Tibial artery (tissue), 4 donors: ENCODE data around the gene PTPRN.

Experiments
- DNase-seq, 2 donors: peaks; one replicate each; pipeline ENCODE4 v3.0.0-alpha.2; 2019
- H3K27ac ChIP-seq, 2 donors: fragments of 200-600 bp; sonication (generic) in 1 of 2; 1 replicate in 1 of 2; 2 replicates in 1 of 2; pipeline ENCODE4 v1.5.1; 2018 to 2019; ENCODE audit warnings: mild to moderate bottlenecking in 1 of 2
- H3K27me3 ChIP-seq, 2 donors: fragments of 200-600 bp; sonication (generic) in 1 of 2; one replicate each; pipeline versions ENCODE4 v1.5.1 to v1.6.0; 2016 to 2019
- H3K36me3 ChIP-seq, 3 donors: fragments of 200-600 bp; sonication (generic) in 2 of 3; one replicate each; pipeline ENCODE4 v1.5.1; 2016 to 2019; ENCODE audit warnings: mild to moderate bottlenecking in 2 of 3
- H3K4me1 ChIP-seq, 4 donors: fragments of 200-600 bp; sonication (generic) in 2 of 4; 1 replicate in 3 of 4; 2 replicates in 1 of 4; pipeline ENCODE4 v1.5.1; 2016 to 2019
- H3K4me3 ChIP-seq, 2 donors: fragments of 200-600 bp; sonication (generic) in 1 of 2; 1 replicate in 1 of 2; 2 replicates in 1 of 2; pipeline ENCODE4 v1.5.1; 2018 to 2019; ENCODE audit warnings: mild to moderate bottlenecking in 2 of 2
- H3K9me3 ChIP-seq, 3 donors: fragments of 200-600 bp; sonication (generic) in 1 of 3; one replicate each; pipeline ENCODE4 v1.5.1; 2016 to 2019
- intact Hi-C: fragments of 100-400 bp; cut with DNase I; formaldehyde crosslinking; loops from one replicate; pipeline ENCODE4 v1.15.0; 2023; ENCODE audit warnings: low total_unique reads
- TF ChIP-seq, protein P1 (sequence below), 2 experiments: fragments of 200-600 bp in 1 of 2; fragments of 450-650 bp in 1 of 2; IDR thresholded peaks; one replicate each; pipeline ENCODE4 v1.5.1; 2017 to 2019; ENCODE audit warnings: antibody characterized with exemption in 2 of 2, mild to moderate bottlenecking in 1 of 2, moderate library complexity in 1 of 2

The PTPRN gene

DNA sequence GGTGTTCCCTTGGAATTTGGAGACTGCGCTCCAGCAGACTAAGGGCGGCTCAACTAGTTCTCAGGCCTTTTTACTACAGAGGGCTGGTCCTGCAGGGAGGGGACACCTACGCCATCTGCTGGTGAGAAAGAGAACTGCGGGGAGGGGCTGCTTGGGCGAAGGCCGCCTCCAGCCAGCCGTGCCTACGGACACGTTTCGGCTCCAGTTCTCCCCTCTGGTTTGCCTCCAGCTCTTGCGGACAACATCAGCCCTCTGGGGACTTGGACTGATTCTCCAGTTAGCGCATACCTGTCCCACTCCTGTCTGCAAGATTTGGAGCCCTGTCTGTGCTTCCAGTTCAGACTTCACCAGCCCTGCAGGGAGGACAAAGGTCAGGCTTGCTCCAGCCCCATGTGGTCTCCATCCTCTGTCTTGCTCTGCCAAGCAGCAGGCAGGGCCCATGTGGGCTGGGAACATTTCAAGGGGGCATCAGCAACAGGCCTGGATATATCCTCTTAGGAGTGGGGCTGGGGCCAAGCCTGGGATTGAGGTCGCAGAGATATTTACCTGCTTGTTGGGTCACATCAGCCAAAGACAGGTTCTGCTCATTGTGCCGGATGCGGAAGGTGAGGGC is 10.3 kb downstream of the PTPRN start:
- Histone ChIP-seq H3K36me3 (no peaks in the 10 kb centered on the region), H3K4me3 (no peak overlapping the region), H3K27me3 (peaks cover 0 to 41% of the 10 kb centered on the region in 2 donors), H3K9me3 (no peaks in the 10 kb centered on the region), H3K27ac (no peak overlapping the region), H3K4me1 (peaks cover 0 to 19% (median 8%) of the 10 kb centered on the region in 4 donors)
- DNase-seq = peak; percentile 84 to 93
- TF ChIP-seq, protein P1, sequence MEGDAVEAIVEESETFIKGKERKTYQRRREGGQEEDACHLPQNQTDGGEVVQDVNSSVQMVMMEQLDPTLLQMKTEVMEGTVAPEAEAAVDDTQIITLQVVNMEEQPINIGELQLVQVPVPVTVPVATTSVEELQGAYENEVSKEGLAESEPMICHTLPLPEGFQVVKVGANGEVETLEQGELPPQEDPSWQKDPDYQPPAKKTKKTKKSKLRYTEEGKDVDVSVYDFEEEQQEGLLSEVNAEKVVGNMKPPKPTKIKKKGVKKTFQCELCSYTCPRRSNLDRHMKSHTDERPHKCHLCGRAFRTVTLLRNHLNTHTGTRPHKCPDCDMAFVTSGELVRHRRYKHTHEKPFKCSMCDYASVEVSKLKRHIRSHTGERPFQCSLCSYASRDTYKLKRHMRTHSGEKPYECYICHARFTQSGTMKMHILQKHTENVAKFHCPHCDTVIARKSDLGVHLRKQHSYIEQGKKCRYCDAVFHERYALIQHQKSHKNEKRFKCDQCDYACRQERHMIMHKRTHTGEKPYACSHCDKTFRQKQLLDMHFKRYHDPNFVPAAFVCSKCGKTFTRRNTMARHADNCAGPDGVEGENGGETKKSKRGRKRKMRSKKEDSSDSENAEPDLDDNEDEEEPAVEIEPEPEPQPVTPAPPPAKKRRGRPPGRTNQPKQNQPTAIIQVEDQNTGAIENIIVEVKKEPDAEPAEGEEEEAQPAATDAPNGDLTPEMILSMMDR (IDR thresholded peaks at IDR 0.05) = peak; percentile 98 to 100
- intact Hi-C loops = loop anchor here (10.0 kb wide), 2 partner anchors 74 to 236 kb away; partner anchors contain the start of genes ANKZF1 and ATG9A

DNA sequence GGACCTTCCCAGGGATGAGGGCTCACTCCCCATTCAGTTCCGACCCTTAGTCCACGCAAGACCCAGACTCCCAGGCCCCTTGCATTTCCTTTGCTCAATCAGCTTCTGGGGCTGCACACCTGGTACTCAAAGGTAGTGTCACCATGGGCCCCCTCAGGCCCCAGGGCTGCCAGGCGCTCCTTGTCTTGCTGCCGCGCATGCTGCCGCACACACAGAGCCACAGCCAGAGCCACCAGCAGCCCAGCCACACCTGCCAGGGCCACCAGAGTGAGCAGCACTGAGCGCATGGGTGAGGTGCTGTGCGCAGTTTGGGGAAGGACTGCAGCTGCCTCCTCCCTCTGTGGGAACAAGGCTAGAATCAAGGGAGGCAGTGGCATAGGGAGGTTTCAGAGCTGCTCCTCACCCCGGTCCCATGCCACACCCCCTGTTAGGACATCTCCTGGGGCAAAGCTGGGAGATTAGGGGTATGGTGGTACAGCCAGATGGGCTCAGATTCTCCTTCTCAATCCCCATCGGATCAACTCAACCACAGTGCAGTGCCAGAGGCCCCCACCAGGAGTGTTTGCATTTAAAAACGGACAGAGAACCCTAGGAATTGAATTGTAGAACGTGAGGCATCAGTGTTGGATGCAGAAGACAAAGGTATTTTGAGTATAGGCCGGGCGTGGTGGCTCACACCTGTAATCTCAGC is 11.3 kb downstream of the PTPRN start:
- no peak overlapping the region for H3K4me3 ChIP-seq
- H3K27ac ChIP-seq = no peak overlapping the region
- H3K36me3 ChIP-seq = no peaks in the 10 kb centered on the region
- intact Hi-C loops = loop anchor here (10.0 kb wide), 2 partner anchors 73 to 237 kb away; partner anchors contain the start of genes ANKZF1 and ATG9A
- H3K9me3 ChIP-seq = no peaks in the 10 kb centered on the region
- TF ChIP-seq, protein P1 (IDR thresholded peaks at IDR 0.05) = no peak
- no peak for DNase-seq
- peaks cover 0 to 37% of the 10 kb centered on the region in 2 donors for H3K27me3 ChIP-seq
- peaks cover 0 to 22% (median 8%) of the 10 kb centered on the region in 4 donors for H3K4me1 ChIP-seq

DNA sequence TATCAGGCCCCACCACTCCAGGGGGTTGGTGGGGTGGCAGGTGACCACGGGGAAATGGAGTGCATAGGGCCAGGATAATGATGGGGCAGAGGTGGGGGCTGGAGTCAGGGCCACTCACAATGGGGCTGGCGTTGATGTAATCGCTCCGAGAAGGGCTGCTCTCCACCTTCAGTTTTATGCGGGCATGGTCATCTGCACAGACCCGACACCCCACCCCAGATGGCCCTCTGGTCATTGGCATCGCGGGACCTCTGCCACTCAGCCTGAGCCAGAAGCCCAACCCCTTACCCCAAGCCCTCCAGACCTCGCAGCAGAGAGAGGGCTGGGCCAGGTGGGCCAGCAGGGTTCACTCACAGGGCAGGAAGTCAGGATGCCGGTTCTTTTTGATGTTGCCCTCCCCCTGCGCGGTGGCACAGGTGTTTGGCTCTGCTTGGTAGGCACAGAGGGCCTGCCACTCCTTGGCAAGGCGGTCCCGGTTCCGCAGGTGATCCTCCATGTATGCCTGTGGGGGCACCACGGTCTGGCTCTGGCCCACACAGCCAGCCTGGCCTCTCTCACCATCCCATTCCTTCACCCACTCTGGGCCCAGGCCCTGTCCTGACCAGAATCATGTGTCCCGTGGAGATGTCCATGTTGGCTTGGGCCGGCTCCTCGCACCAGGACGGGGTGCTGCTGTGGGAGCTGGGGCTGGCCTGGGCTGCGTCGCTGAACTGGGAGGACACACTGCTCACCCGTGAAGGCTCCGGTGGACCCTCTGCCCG is 12.4 kb downstream of the PTPRN start:
- intact Hi-C loops = loop anchor here (10.0 kb wide), 2 partner anchors 72 to 238 kb away; partner anchors contain the start of genes ANKZF1 and ATG9A
- Histone ChIP-seq H3K9me3 (no peaks in the 10 kb centered on the region), H3K27me3 (peaks cover 0 to 26% of the 10 kb centered on the region in 2 donors), H3K4me1 (peaks cover 0 to 22% (median 8%) of the 10 kb centered on the region in 4 donors), H3K27ac (no peak overlapping the region), H3K4me3 (no peak overlapping the region), H3K36me3 (no peaks in the 10 kb centered on the region)
- TF ChIP-seq, protein P1 (IDR thresholded peaks at IDR 0.05) = no peak
- DNase-seq = no peak

DNA sequence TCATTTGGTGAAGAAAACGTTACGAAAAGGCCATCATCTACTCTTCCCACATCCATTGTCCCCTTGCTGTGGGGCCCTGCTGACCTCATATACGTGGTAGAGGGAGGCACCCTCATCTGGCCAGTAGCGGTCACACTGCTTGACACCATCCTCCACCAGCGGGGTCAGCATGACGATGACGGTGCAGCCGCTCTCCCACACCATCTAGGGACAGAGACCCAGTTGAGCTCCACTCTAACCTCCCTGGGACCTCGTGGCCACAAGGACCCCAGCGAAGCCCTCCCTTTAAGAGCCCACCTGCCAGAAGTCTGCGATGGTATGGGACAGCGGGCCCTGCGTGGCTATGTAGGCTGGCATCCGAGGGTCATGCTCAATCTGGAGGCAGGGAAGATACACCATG is 13.1 kb downstream of the PTPRN start:
- no peak overlapping the region for H3K4me3 ChIP-seq
- peaks cover 0 to 22% (median 8%) of the 10 kb centered on the region in 4 donors for H3K4me1 ChIP-seq
- H3K36me3 ChIP-seq = no peaks in the 10 kb centered on the region
- TF ChIP-seq, protein P1 (IDR thresholded peaks at IDR 0.05) = no peak
- intact Hi-C loops = loop anchor here (10.0 kb wide), 2 partner anchors 71 to 239 kb away; partner anchors contain the start of genes ANKZF1 and ATG9A
- peaks cover 0 to 22% of the 10 kb centered on the region in 2 donors for H3K27me3 ChIP-seq
- no peaks in the 10 kb centered on the region for H3K9me3 ChIP-seq
- H3K27ac ChIP-seq = no peak overlapping the region
- no peak for DNase-seq
